HG02678 (cell line): ENCODE data around the gene SLC16A13.

ENCODE experiments used
- ATAC-seq: cut with Tn5 transposase; IDR thresholded peaks from one replicate; pipeline ENCODE4 v1.9.1; 2021; ENCODE audit warnings: mild to moderate bottlenecking, moderate library complexity; ENCODE audit not compliant: unreplicated experiment

The SLC16A13 gene

DNA sequence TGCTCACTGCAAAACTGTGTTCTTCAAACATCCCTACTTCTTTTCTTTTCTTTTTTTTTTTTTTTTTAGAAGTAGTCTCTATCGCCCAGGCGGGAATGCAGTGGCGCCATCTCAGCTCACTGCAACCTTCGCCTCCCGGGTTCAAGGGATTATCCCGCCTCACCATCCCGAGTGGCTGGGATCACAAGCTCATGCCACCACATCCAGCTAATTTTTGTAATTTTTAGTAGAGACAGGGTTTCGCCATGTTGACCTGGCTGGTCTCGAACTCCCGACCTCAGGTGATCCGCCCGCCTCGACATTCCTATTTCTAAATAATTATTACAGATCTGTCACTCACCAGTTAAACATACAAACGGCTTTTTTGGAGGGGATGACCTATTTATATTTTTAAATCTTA is 24.4 kb upstream of the SLC16A13 start:
- ATAC-seq, result no peak

DNA sequence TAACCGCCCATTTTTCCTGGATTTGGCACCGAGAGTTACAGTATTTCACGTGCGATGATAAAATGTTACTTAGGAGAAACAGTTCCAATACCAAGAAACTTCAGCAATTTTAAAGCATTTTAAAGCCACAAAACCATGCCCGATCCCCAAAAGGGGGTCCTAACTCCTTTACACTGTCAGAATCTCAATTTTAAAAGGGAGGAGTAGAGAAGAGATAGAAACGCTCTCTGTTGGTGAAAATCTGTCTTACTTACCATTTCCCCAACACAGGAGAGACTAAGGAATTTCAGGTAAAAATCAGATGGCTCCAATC is 23.9 kb upstream of the SLC16A13 start:
- ATAC-seq, result no peak

DNA sequence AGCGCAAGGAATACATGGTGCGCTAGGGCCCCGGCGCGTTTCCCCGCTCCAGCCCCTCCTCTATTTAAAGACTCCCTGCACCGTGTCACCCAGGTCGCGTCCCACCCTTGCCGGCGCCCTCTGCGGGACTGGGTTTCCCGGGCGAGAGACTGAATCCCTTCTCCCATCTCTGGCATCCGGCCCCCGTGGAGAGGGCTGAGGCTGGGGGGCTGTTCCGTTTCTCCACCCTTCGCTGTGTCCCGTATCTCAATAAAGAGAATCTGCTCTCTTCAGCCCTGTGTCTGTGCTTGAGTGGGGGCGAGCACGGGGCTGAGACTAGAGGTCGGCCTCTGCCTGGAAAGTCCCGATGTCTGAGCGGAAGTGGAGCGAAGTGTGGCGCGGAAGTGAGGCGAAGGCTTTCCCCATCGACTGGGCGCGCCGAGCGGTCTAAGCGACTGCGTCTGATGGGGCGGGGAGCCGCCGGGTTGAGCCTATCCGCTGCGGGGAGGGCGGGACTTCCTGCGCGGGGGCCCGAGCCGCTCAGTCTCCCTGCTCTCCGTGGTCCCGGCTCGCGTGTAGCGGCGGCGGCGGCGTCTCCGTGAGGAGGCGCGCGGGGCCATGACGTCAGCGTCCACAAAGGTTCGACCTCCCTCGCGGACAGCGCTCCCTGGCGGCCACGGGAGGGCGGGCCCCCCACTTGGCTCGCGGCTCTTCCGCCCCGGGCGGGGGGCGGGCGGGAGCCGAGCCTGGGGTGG is 21.4 kb upstream of the SLC16A13 start:
- ATAC-seq, result peak; percentile 80

DNA sequence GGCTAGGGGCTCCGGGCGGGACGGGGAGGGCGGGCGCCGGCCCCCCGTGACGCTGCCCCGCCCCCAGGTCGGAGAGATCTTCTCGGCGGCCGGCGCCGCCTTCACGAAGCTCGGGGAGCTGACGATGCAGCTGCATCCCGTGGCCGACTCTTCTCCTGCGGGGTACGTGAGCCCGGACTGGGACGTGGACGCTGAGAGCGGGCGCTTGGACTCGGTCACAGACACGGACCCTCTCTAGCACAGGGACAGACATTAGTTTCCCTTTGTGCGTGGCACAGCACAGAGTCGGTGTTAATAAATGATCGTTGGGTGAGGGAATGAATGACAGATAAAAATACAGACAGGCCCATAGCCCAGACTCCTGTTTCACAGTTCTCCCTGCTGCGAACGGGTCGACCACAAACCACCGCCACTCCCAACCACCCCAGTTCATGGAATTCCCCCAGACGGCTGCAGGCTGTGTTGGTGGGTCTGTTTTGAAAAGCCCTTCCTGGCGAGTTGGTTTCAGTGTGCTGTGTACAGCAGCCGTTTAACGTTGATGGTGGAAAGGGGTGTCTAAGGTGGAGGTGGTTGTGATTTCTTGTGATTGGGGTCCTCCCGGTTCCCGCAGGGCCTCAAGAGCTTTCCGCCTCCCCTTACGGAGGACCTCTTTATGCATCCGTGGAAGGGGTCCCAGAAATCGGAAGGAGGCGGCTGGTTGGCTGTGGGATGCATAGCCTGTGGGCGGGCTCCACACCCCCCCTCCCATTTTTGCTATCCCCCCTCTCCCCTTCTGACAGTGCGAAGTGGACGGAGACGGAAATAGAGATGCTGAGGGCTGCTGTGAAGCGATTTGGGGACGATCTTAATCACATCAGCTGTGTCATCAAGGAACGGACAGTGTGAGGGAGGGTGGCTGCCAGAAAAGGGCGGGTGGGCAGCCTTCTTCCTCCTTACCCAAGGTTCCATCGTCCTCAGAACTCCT is 20.5 kb upstream of the SLC16A13 start:
- ATAC-seq, result peak; percentile 10

DNA sequence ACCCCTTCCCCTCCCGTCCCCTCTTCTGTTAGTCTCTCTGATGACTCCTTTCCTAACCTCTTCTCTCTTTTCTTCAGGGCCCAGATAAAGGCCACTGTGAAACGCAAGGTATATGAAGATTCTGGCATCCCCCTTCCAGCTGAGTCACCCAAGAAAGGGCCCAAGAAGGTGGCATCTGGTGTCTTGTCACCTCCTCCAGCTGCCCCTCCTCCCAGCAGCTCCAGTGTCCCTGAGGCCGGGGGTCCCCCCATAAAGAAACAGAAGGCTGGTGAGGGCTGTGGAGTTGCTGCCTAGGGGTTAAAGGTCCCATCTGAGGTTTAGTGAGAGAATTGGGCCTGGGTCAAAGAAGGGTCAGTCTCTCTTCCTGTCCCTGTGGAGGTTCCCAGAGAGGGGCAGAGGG is 19.4 kb upstream of the SLC16A13 start:
- ATAC-seq, result no peak

DNA sequence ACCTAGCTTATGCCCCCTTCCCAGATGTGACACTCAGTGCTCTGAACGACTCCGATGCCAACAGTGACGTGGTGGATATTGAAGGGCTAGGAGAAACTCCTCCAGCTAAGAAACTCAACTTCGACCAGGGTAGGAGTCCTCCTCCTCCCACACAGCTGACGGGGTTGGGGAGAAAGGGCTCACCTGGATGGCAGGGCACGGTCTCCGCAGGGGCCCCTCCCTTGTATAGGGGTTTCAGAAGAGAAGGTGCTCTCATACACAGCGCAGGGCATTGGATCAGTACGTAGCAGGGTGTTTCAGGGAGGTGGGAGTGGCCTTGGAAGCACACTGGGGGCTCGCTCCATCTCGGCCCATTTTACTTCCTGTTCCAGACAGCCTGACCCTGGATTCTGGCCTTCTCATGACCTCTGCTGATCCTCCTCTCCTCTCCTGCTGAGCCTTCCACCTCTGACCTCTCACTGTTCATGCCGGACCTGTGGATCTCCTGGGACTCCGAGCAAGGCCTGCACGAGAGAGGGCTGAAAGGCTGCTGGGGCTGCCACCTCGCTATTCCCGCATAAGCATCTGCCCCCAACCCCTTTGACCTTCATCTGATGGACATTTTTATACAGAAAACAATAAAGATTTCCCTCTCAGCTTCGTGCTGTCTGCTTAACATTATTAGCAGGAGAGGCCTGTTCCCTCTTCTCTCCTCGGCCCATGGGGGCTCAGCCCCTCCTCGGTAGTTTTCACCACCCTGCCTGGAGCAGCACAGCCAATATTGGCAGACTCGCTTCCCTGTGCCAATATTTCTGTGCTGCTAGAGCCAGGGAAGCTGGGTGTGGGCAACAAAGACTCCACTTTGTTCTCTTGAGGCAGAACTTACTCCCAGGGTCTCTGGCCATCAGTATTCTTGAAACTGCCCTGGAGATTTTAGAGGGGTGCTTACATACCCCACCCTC is 18.7 kb upstream of the SLC16A13 start:
- no peak for ATAC-seq

DNA sequence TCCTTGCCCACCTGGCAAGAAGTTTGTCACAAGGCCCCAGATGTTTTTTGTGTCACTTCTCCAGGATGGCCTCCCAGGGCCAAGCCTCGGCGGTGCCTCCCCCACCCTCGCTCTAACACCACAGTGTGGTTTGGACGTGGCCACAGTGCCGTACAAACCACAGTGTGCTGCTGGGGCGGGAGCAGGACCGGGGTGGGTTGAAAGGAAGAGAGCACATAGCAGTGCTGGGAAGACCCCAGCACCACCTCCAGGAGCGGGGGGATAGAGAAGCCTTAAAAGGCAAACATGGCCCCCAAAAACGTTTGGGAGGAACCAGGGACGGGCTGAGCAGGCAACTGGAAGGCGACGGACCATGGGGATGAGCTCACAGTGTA is 18.0 kb upstream of the SLC16A13 start:
- no peak for ATAC-seq

DNA sequence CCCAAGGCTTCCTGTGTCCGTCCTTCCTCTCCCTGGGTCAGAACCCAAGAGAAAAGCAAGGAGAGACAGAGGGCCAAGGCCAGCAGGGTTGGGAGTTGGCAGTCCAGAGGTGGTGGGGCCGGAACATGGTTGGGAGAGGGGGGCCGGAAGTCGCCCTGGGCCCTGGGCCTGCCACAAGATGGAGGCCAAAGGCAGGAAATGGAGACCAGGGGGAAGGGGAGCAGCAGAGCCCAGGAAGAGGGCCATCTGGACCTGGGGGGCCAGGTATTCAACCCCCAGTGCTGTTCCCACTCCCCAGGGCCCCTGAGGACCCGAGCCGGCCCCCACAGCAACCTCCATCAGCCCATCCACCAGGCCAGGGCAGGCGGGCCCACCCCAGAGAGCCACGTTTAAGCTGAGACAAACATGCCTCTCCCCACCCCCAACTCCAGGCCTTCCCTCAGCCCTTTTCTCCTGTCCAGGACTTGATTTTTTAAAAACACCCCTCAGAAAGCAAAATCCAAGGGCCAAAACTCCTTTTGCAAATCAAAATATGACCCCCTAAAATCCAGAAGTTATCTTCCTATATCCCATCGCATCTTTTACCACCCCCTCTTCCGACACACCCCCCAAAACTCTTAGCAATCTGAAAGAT is 17.4 kb upstream of the SLC16A13 start:
- no peak for ATAC-seq

DNA sequence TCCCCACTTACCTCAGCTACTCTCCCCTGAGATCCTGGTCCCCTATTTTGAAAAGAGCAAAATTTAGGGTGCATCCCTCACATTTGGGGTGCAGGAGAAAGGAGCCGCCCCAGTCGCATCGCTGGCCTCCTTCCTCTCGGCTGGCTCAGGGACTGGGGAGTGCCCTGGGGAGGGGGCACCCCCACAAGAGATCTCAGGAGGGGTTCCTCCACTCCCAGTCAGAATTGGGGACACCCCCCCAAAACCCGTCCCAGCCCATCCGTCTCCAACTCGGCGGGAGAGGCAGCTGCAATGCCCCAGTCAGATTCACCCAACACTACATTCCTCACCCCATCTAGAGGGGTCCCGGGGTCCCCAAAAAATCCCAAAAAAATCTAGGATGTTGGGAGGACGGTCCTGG is 16.4 kb upstream of the SLC16A13 start:
- ATAC-seq, result no peak

DNA sequence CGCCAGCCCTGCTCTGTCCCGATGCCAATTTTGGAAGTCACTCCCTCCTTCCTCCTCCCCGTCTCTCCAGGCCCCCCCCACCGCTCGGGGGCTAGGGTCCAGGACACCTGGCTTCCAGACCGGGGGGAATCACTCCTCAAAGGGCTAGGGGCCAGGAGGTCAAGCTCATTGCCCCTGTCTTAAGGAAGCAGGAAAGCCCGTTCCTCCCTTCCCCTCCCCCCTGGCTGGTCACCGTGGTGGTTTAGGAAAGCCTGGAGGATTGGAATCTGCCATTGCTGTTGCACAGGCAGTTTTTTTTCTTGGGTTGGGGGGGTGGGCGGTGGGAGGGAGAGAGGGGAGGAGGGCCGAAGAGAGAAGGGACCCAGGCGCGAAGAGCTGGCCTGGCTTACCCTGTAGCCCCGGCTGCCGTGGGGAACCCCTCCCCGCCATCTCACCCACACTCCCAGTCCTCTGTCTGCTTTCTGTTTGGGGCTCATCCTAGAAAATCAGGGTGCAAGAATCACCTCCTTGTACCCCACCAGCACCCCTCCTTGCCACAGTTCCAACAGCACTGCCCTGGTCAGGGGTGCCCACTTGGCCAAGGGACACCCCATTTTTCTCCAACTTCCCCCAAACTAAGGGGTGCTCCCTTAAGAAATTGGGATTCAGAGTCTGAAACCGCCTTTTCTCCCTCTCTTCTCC is 15.8 kb upstream of the SLC16A13 start:
- no peak for ATAC-seq

DNA sequence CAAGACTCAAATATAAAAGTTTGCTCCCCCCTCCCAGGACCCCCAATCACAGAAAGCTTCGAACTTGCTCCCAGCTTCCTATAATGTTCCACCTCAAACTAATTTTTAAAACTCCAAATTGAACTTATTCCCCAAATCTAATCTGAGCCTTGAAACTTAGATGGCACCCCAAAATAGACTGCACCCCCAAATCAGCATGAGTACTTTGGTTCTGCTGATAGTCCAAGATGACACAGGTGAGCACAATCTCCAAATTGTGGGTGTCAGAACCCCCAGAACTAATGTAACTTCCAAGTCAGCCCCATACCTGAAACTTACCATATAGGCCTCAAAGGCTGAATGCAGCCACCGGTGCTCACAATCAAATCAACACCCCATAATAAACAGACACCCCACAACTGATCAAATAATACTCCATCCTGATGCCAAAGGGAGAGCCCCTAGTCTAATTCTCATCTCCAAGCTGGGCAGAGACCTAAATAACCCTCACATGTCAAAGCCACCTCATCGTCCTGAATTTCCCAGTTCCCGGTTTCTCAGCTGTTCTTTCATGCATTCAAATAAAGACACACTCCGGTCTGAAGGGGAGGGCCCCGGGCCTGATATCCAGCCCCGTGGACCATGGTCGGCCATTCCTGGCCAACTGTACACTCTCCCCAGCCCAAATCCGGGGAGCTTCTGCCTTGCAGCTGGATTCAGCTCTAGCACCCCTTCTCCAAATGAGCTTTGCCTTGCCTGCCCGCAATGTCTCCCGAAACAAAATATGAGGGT is 14.7 kb upstream of the SLC16A13 start:
- ATAC-seq, result no peak

DNA sequence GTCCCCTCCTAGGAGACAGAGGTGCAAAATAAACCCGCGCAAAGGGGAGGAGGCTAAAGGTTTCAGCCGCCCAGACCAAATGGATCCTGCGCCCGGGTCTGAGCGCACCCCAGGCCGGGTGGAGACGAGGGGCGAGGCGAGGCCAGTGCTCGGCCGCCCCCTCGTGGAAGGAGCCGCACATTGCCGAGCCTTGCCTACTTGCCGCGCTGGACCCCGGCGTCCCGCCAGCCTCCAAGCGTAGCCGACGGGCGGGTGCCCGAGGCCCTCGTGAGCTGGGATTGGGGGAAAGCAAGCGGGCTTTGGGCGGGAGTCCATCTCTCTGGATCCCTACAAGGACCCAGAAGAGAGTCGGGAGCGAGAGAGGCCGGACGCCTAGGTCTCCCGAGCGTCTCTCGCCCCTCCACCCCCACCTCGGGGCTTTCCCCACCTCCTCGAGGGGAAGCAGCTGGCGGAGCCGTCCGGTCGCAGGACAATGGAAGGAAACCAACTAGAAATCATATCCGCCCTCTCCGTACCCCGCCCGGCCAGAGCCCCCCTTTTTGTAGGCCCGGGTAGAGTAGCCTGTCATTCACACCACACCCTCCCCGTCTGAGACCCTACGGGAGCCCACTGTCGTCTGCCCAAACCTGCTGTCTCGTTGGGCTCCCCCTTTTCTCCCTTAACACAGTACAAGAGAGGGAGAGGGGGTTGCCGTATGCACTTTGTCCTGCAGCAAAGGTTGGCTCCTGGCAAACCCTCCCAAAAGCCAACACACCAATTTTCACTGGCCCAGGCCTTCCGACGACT is 13.6 kb upstream of the SLC16A13 start:
- ATAC-seq, result peak; percentile 61

DNA sequence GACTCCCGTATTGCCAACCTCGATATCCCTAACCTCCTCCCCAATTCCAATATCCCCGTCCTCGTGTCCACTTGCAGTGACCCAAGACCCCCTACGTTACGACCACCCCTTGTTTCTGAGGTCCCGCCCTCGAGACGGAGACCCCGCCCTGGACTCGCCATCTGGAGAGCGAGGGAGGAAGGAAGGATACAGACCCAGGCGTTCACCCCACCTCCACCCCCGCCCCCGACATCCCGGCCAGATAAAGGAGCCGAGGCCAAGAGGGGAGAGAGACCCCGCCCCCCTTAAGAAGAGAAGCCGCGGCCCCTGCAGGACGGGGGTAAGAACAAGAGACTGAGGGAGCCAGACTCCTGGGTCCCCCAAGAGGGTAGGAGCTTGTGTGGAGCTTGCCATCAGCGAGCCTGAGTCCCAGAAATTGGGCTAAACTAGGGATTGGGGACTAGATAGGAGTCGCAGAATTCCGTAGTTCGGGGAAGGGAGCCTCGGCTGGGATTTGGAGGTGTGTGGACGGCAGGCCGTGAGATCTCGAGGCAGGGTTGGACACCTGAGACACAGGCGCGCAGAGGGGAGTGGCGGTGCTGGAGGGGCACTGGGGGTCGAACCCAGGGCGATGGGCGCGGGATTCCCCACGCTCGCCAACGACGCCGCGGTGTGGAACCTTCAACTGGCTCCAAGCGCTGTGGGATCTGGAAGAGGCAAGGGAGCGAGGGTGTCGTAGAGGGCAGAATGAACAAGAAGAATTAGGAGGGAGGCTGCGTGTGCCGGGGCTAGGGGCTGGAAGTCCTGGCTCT is 12.8 kb upstream of the SLC16A13 start, which contains the start of gene BCL6B:
Gene BCL6B, plus strand, starts transcription at position 270 of the 791 bp plus-strand sequence. CDS start 622 bp downstream, outside the sequence.
- no peak for ATAC-seq

DNA sequence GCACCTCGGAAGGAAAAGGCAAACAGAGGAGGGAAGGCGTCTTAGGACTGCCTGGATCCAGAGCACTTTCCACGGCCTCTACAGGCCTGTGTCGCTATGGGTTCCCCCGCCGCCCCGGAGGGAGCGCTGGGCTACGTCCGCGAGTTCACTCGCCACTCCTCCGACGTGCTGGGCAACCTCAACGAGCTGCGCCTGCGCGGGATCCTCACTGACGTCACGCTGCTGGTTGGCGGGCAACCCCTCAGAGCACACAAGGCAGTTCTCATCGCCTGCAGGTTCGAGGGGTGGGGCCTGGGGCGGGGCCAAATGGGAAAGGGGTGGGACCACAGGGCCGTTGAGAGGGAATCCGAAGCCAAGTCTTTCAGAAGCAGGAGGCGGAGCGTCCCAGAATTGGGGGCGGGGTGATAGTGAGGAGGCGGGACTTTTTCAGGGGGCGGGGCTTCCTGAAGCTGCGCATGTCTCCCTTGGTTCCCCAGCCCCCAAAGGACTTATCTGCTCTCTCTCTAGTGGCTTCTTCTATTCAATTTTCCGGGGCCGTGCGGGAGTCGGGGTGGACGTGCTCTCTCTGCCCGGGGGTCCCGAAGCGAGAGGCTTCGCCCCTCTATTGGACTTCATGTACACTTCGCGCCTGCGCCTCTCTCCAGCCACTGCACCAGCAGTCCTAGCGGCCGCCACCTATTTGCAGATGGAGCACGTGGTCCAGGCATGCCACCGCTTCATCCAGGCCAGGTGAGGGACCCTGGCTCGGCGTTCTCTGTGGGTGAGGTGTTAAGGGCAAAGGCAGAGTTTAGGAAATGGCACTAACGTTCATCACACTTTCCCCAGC is 12.0 kb upstream of the SLC16A13 start:
- ATAC-seq, result no peak

DNA sequence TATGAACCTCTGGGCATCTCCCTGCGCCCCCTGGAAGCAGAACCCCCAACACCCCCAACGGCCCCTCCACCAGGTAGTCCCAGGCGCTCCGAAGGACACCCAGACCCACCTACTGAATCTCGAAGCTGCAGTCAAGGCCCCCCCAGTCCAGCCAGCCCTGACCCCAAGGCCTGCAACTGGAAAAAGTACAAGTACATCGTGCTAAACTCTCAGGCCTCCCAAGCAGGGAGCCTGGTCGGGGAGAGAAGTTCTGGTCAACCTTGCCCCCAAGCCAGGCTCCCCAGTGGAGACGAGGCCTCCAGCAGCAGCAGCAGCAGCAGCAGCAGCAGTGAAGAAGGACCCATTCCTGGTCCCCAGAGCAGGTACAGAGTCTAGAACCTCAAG is 11.4 kb upstream of the SLC16A13 start:
- ATAC-seq, result no peak

DNA sequence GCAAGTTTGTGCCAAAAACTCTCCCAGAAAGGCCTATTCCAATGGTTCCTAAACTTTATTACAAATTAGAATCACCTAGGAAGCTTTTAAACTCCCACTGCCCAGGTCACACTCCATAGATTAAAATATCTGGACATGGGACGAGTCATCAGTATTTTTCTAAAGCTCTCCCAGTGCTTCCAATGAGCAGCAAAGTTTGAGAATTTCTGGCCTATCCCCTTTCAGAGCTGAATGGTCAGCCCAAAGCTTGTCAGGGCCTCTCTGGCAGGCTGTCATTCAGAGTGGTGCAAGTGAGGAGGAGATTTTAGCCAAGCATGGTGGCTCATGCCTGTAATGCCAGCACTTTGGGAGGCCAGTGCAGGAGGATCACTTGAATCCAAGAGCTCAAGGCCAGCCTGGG is 10.6 kb upstream of the SLC16A13 start:
- ATAC-seq, result no peak
